Stimulated activated CD8-positive, alpha-beta memory T cell treated with anti-CD3 and anti-CD28 coated beads, Interleukin-7, amount 100 ng/mL, for 24 hours (primary cell): ENCODE data around the gene PSMG2.
"Not testable (repeated sequence)": the region's sequence is repeated elsewhere in the genome, so short reads cannot be mapped to it uniquely, and the experiment has no call there.

Experiments
- DNase-seq: peaks from one replicate; pipeline ENCODE4 v3.0.0-alpha.2; 2020; ENCODE audit warnings: low read depth

The PSMG2 gene

DNA sequence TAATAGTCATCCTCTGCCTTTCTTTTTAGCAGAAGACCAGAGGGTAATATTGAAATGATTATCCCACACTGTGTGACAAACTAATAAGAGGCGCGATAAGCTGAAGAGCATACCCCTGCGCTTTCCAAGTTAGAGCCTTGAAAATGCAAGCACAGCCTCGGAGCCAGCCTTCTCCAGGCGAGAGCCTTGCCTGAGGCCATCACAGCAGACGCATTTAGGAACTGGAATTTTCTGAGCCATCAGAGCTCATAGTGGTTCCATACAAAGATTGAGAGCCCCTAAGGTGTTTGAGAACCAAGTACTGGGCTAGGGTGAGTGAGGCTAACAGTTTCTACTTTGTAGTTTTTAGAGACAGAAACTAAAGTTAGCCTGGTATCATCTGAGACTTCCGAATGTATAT, 19.9 kb downstream of the PSMG2 start:
- DNase-seq = no peak

DNA sequence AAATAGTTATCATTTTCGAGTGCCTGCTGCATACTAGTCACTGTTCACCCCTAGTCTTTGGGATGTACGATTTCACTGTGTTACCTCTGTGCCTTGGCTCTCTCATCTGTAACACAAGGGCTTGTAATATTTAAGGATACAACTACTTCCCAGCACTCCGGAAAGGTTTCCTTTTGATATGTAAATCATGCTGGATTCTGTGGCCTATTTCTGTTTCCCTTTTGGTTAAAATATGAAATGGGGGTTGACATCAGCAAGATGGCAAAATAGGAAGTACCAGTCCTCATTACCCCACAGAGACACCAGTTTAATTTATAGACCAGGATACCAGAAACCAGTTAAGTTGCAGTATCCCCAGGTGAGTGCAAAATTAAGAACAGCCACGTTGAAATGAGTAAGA, 23.5 kb downstream of the PSMG2 start:
- no peak for DNase-seq

DNA sequence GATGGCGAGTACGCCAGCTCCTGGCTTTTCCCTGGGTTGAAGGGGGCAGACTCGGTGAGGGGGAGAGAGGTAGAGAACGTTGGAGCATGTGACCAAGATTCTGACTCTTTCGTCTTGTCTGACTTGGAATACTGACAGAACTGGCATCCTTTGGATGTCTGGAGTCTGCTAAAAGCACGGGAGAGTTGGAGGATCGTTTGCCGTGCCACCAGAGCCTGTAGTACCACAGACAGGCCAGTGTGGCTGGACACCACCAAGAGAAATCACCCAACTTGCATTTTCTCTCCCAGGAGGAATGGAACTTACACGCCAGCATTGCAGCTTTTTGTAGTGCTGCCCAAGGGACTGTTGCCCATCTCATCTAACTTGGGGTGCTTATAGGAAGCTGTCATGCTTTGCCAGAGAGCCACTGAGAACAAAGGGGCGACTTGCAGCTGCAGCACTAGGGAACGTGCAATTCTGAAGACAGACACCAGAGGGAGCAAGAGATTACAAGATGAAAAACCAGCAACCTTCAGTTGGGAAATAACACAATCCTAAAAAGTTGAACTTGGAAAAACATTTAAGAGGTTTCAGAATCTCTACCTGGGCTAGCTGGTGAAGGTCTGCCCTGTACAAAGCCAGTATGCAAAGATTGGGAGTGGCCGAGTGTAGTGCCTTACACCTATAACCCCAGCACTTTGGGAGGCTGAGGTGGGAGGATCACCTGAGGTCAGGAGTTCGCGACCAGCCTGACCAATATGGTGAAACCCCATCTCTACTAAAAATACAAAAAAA, 24.1 kb downstream of the PSMG2 start:
- DNase-seq = peak; percentile 9

DNA sequence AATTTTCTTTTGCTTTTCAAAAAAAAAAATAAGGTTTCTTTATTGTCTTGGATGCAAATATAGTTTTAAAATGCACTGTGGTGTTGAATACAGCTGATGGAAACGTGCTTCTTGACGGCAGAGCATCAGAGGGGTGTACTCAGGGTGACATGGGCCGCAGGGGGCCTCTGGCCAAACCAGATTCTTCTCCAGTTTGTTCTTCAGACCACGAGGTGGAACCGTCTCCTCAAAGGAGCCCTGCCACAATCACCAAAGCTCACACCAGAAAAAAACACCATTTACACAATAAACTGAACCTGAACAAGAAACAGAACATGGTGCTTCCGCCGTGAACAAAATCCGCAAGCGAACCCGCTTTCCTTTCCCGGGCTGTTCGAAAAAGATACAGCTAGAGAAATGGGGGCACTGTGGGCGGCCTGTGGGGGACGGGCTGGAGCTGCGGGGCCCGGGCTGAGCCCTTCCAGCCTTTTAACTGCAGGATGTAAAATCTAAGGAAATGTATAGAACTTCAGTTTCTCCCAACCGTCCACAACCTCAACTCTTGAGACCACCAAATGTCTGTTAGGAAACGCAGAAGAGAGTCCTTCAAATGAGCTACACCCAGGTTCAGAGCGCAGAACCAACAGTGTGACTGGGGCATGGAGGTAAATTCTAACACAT, 34.5 kb downstream of the PSMG2 start:
- no peak for DNase-seq

DNA sequence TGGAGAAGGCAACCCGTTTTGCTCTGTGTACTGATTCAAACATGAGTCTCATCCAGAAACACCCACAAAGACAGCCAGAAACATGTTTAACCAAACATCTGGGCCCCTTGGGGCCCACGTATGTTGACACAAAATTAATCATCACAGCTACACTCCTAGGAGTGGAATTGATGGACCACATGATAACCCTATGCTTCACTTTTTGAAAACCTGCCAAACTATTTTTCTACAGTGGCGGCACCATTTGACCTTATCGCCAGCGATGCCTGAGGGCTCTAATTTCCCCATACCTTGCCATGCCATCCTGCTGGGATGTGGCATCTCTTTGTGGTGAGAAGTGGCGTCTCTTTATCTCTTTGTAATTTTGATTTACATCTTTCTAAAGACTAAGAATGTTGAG, 38.5 kb downstream of the PSMG2 start:
- no peak for DNase-seq

DNA sequence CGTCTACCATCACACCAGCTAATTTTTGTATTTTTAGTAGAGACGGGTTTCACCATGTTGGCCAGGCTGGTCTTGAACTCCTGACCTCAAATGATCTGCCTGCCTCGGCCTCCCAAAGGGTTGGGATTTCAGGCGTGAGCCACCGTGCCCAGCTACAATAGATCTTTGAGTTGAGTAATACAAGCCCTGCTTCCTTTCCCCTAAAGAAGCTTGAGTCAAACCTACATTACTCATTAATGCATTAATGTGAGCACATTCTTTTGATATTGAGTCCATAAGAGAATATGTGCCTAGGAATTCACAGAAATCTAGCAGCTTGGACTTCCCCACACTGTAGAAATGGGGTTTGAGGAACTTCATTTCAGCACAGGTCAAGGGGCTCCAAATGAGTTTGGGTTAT, 39.6 kb downstream of the PSMG2 start:
- DNase-seq = no peak

DNA sequence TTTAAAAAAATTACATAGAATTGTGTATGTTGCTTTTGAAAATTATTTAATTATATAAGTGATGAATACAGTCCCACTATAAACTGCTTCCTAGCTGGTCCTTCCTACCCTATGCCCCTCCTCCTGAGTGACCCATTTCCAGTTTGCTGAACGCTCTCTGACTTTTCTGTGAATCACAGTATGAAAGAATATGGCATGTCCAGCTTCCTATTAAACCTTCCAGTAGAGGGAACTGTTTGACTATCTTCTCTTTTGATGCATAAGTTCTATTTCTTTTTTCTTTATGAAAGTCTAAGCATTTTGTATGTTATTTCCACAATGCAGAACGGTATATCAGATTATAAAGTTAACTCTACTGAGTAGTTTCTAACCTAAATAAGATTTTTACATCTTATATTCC, 41.3 kb downstream of the PSMG2 start:
- DNase-seq = no peak

DNA sequence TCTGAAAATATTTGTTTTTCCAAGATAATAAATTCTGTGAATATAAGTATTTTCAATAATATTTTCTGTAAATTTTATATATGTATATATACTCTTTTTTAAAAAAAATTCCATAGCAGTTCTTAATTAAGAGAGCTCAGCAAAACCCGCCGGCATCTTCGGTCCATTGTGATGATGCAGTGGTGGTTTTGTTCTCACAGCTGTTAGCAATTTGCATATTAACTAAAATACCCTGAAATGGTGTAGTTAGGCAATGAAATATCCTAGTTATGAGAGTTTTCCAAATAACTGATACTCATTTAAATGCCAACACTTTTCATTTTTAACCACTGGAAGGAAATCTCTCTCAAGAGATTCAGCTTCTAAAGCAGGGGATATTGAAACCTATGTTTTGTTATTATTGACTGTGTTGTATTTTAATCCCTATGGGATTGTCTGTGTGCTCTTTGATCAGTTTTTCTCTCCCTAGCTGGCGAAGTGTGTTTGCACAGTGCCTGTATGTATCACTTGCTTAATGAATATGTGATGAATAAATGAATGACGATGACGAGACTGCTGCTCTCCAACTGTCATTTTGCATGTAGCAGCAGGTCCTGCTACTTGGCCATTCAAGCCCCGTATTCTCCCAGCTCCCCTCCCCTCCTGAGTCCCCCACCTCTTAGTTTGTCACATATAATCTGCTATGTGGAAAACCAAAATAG, 42.4 kb downstream of the PSMG2 start:
- no peak for DNase-seq

DNA sequence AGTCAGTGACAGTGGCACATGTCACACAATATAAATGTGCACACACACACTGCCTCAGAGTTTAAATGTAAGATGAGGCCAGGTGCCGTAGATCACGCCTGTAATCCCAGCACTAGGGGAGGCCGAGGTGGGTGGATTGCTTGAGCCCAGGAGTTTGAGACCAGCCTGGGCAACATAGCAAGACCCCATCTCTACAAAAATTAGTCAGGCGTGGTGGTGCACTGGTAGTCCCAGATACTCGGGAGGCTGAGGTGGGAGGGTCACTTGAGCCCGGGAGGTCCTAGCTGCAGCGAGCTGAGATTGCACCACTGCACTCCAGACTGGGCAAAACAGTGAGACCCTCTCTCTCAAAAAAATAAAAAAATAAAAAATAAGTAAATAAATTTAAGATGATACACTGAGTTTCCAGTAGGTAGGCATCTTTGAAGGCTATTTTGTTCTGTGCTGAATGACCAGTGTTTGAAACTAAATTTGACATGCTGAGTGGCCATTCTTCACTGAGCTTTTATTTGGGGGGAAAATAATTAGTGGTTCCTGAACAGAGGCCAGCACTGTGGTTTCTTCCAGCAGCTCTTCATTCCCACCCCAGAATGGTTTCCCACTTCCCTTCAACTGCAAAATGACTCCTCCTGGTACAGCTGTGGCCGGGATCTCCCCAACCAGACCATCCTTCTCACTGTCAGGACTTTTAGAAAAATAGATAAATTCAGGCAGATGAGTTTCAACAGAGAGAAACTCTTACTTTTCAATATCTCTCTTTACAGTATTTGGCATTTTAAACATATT, 44.9 kb downstream of the PSMG2 start:
- no peak for DNase-seq

DNA sequence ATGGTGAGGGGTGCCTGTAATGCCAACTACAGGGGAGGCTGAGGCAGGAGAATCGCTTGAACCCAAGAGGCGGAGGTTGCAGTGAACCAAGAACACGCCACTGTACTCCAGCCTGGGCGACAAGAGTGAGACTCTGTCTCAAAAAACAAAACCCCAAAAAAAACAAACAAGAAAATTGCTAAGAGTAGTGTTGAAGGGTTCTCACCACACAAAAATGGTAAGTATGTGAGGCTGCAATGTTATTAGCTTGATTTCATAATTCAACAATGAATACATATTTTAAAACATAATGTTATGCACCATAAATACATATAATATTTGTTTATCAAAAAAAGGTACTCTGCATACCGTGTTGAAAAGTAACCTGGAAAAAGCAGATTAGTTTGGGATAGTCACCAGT, 45.8 kb downstream of the PSMG2 start:
- DNase-seq = no peak

DNA sequence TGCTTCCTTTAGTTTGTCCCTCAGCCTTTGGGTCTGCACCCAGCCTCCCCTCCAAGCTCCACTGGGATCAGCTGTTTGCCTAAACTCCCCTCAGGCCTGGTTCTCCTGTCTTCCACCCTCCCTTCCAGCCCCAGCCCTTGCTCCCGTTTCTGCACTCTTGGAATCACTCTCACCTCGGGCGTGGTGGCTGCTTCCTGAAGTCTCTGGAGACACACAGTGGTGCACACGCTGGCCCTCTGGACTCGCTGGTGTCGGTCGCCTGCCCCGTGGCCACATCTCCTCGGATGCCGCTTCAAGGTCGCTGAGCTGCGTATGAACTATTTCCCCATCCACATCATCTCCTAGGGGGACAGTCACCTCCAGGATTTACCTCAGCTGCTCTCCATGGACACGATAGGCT, 46.3 kb downstream of the PSMG2 start:
- DNase-seq = no peak

DNA sequence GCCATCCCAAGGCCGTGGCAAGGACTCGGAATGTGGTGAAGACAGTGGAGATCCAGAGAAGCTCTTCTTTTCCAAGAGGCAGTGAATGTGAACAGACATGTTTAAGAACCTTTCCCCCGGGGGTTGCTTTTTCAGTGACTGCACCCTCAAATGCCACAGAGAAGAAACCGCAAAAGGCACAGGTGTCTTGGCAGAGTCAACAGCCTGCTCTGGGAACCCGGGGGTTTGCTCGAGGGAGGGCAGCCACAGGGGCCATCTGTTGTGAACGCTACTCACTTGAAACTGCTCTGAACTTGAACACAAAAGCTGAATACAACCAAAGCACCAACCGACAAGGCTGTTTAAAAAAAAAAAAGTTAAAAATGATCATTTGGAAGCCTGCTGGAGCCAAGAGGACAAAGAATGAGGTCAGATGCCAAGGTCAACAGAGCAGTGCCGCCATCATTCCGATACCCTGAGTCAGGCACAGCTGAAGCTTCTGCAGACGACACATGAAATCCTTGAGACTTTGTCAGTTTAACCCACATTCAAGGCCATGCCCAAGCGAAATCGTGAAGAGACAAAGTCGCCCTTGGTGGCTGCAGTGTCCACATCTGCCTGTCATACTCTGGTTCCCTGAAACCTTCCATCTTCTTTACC, 47.4 kb downstream of the PSMG2 start:
- no peak for DNase-seq

DNA sequence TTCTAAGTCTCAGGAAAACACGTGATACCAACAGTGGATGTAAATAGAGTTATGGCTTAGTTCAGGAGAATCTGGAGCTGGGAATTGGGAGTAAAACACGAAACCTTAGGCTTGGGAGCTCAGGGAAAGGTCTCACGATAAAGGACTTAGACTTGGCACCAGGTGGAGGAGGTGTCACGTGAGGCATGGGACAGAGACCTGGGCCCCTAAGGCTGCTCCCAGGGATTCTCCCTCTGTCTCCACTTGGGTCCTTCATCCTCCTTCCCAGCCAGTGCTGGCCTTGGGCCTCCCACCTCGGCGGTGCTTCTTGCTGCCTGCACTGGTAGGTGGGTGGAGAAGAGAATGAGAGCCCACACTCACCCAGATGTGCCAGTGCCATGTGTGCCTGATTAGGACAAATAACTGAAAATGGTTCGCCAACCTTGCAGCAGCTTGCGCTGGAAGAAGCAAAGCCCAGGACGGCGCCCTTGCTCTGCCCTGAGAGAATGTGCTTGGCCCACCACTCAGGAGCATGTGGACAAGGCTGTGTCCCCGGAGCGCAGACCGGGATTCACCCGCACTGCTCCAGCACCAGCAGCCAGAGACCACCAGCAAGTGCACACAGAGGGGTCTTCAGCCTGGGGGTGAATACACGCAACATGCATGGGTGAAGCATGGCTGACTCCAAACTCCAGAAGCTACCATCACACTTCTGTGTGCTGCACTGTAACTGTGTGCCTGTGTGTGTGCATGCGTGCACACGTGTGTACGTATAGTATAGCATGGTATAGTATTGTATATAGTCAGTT, 48.1 kb downstream of the PSMG2 start:
- no peak for DNase-seq

DNA sequence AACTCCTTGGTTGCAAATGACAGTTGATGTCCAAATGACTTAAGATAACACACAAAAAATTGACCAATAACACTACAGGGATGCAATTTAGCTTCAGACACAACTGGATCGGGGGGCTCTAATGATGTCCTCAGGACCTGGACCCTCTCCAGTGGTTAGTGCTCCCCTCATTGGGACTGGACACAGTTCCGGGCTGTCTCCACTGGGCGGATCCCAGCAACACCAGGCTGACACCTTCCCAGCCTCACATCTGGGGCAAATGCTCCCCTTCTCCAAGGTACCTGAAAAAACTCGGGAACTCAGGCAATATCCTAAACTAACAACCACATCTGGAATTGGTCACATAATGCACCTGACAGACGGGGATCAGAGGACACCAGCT, 48.7 kb downstream of the PSMG2 start:
- no peak for DNase-seq

DNA sequence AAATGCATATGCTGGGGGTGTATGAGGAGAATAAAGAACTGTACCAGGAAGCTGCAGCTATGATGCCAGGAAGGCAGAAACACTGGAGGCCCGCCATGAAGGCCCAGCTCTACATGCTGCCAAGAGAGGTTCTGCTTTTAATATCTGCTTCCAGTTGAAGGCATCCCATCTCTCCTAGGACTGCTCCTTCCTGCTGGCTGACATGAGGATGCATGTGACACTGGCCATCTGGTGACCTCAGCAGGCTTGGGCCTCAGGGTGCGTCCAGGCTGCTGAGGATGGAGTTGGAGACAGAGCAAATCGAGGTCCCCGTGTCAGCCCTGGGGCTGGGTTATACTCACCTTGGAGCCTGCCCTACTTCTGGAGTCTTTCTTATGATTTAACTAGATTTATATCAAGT, 49.0 kb downstream of the PSMG2 start:
- no peak for DNase-seq

DNA sequence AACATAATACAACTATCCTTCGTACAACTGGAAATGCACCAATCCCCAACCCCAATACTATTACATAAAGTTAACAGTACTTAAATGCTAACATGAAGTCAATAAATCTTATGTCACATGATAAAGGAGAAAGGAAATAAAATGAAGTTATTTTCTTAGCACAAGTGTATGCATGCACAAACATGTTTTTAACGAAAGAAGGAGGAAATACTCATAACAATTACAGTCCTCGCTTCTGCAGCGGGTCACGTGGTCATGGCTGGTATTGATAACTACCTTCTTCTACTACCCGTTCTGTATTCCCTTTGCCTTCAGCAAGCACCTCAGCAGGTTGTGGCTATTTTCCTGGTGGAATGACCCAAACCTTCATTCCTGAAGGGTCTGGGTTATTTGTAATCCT, 51.7 kb downstream of the PSMG2 start:
- DNase-seq = no peak

DNA sequence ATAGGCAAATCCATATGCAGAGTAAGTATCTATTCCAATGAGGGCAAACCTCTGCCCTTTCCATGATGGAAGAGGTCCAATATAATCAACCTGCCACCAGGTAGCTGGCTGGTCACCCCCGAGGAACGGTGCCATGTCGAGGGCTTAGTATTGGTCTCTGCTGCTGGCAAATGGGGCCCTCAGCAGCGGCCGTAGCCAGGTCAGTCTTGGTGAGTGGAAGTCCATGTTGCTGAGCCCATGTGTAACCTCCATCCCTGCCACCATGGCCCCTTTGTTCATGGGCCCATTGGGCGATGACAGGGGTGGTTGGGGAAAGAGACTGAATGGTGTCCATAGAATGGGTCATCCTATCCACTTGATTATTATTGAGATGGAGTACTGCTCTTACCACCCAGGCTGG, 52.8 kb downstream of the PSMG2 start:
- not testable (repeated sequence) for DNase-seq

DNA sequence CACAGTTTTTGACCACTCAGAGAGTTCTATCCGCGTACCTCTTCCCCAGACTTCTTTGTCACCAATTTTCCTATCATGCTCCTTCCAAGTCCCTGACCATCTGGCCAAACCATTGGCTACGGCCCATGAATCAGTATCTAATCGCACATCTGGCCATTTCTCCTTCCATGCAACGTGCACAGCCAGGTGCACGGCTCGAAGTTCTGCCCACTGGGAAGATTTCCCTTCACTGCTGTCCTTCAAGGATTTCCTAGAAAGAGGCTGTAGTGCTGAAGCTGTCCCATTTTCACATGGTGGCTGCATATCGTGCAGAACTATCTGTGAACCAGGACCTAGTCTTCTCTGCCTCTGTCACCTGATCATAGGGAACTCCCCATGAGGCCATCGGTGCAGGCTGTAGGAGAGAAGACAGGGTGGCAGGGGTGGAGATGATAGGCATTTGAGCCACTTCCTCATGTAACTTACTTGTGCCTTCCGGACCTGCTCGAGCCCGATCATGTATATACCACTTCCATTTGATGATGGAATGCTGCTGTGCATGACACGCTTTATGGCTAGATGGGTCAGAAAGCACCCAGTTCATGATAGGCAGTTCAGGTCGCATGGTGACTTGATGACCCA, 53.9 kb downstream of the PSMG2 start:
- not testable (repeated sequence) for DNase-seq

DNA sequence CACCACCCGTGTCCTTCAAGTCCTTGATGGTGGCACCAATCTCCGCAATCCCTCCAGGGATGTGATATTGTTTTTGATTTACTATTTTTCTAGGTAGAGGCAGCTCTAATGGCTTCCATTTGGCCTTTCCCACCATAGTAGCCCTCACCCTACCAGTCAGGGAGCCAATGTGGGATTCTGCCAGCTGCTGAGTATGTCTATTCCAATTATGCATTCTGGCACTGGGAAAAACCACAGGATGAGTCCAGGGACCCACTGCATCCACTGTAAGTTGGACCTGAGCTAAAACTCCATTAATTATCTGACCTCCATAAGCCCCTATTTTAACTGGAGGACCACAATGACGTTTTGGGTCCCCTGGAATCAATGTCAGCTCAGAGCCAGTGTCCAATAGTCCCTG, 55.7 kb downstream of the PSMG2 start:
- not testable (repeated sequence) for DNase-seq

DNA sequence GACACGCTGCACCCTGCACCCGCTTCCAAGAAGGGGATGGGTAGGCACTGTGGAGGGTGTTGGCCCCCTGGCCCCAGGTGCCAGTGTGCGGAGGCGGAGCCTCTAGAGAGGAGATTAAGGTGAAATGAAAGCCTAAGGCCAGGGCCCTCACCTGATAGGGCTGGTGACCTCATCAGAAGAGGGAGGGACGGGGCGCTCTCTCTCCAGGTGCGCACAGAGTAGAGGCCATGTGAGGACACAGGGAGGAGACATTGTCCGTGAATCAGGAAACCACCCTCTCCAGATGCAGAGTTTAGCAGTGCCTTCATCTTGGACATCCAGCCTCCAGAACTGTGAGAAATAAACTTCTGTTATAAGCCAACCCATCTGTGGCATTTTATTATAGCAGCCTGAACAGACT, 62.3 kb downstream of the PSMG2 start:
- DNase-seq = no peak

DNA sequence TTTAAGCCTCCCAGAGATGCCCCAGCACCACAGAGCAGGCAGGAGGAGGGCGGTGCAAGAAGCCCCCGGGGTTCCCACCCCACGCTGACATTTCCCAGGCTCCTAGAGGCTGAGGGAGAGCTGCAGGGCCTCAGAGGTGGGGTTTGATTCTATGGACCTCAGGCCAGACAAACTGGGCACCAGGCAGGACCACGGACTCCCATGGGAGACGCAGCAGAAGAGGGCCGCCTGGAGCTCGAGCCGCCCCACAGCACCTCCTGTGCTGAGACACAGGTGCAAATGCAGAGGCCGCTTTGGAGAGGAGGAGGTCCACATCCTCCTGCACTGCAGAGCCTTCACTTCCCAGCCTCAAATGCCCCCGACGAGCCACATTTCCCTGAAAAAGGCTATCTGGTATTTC, 62.7 kb downstream of the PSMG2 start:
- no peak for DNase-seq
